Natural killer cell treated with Interleukin-12 subunit alpha and Interleukin-12 subunit beta and Interleukin-15 and Interleukin-18, amount 100 ng/mL, for 72 hours (primary cell): ENCODE results near the gene ZNF621. TPM values are rescaled to one million over a fixed set of nuclear protein-coding genes. Genes with fewer than 3 reads are reported as not detected.

Experiments
- total RNA-seq, 2 donors: library from RNA; stranded (reverse); gene quantifications; one replicate each; pipeline ENCODE4 v1.2.3, GENCODE V29; 2022

Gene ZNF621
- total RNA-seq, 2 donors from 2014 or later: 23.7 to 27.5 TPM

Other genes starting within 250 kb of the ZNF621 start
- 10 to 100 TPM; 33.3 to 45.3 TPM for gene EIF1B, start 215.3 kb upstream of the ZNF621 start, total RNA-seq
- gene ENTPD3, start 137.8 kb upstream of the ZNF621 start, total RNA-seq: not detected
- 1,000 to 10,000 TPM; 1,149 to 1,386 TPM for gene RPL14, start 67.6 kb upstream of the ZNF621 start, total RNA-seq
- gene ZNF619, start 47.8 kb upstream of the ZNF621 start, total RNA-seq: 10 to 100 TPM in 1 of 2 donors, 1 to 10 TPM in 1; 7.5 to 12.6 TPM
- gene ZNF620, start 18.9 kb upstream of the ZNF621 start, total RNA-seq: 1 to 10 TPM; 4.6 to 6.2 TPM